ENCODE data around the gene BCL7B.

- TF ChIP-seq CTCF (IDR thresholded peaks at IDR 0.05) (no peak), POLR2A (IDR thresholded peaks at IDR 0.05) (no peak)
These were observed 8.3 kb upstream of the BCL7B start for GRCh38 chr7:73565675-73566340.

All from breast epithelium (tissue), 3 donors.